ENCODE data around the gene RNF187. TPM values are rescaled to one million over a fixed set of nuclear protein-coding genes. Genes with fewer than 3 reads are reported as not detected.
A peak's percentile ranks its signal among the peaks of the same experiment; 100 is the strongest.

Gene RNF187
- total RNA-seq, 1 experiment from 2014 or later: 141 TPM

GRCh38 chr1:228543396-228543795, 56.2 kb downstream of the RNF187 start:
- Mint-ChIP-seq H3K9me3 (peaks cover 31% of the 10 kb centered on the region), H3K27ac (no peak overlapping the region), H3K4me1 (no peaks in the 10 kb centered on the region), H3K27me3 (ENCODE audit: low read depth) (peaks cover 100% of the 10 kb centered on the region), H3K36me3 (no peaks in the 10 kb centered on the region), H3K4me3 (no peak overlapping the region)
- TF ChIP-seq TEAD4 (CRISPR knock-in tag; IDR thresholded peaks at IDR 0.05) (no peak), FOXK1 (CRISPR knock-in tag; IDR thresholded peaks at IDR 0.05) (no peak), STAT6 (CRISPR knock-in tag; conservative IDR thresholded peaks at IDR 0.05; ENCODE audit: low read depth) (no peak), ATF3 (CRISPR knock-in tag; conservative IDR thresholded peaks at IDR 0.05) (no peak), IRF2 (CRISPR knock-in tag; IDR thresholded peaks at IDR 0.05; ENCODE audit: borderline replicate concordance, low read depth) (no peak), ZNF425 (CRISPR knock-in tag; conservative IDR thresholded peaks at IDR 0.05) (no peak), GRHL2 (CRISPR knock-in tag; IDR thresholded peaks at IDR 0.05; ENCODE audit: insufficient replicate concordance, severe bottlenecking) (no peak), ZNF671 (CRISPR knock-in tag; IDR thresholded peaks at IDR 0.05) (no peak), ZSCAN18 (CRISPR knock-in tag; IDR thresholded peaks at IDR 0.05) (no peak), FOXP4 (CRISPR knock-in tag; IDR thresholded peaks at IDR 0.05) (no peak), ZNF232 (CRISPR knock-in tag; IDR thresholded peaks at IDR 0.05) (no peak), ETV6 (CRISPR knock-in tag; IDR thresholded peaks at IDR 0.05) (no peak), ZNF121 (CRISPR knock-in tag; IDR thresholded peaks at IDR 0.05) (no peak), GABPB1 (CRISPR knock-in tag; IDR thresholded peaks at IDR 0.05) (no peak)
- ChIA-PET CTCF (no interaction called here), POLR2A (no interaction called here)
- 0 out of 2 replicates have a peak, but pooled peaks have one; percentile 39 for ATAC-seq
- no peak for DNase-seq (ENCODE audit: low spot score)

GRCh38 chr1:228544021-228544850, 57.1 kb downstream of the RNF187 start:
- Mint-ChIP-seq H3K27me3 (ENCODE audit: low read depth) (peaks cover 100% of the 10 kb centered on the region), H3K9me3 (peaks cover 32% of the 10 kb centered on the region), H3K4me1 (no peaks in the 10 kb centered on the region), H3K4me3 (no peak overlapping the region), H3K27ac (no peak overlapping the region), H3K36me3 (no peaks in the 10 kb centered on the region)
- CTCF ChIA-PET: no interaction called here
- POLR2A ChIA-PET: no interaction called here
- ATAC-seq: no peak
- no peak for TF ChIP-seq IRF1 (CRISPR knock-in tag; IDR thresholded peaks at IDR 0.05)
- TF ChIP-seq AFF4 (CRISPR knock-in tag; IDR thresholded peaks at IDR 0.05; ENCODE audit: borderline replicate concordance): no peak
- TF ChIP-seq ESRRA (CRISPR knock-in tag; IDR thresholded peaks at IDR 0.05; ENCODE audit: borderline replicate concordance): no peak
- no peak for DNase-seq (ENCODE audit: low spot score)

Data from WTC11 (cell line).